ENCODE data around the gene CNDP2. TPM values are rescaled to one million over a fixed set of nuclear protein-coding genes. Genes with fewer than 3 reads are reported as not detected.
A peak's percentile ranks its signal among the peaks of the same experiment; 100 is the strongest.

The CNDP2 gene
- total RNA-seq, 1 donor from 2014 or later: 113 TPM

- peaks cover 10% of the 10 kb centered on the region for H3K4me1 Mint-ChIP-seq (ENCODE audit: unreplicated experiment)
- no peak for TF ChIP-seq CTCF (IDR thresholded peaks at IDR 0.05; ENCODE audit: unreplicated experiment)
- no peaks in the 10 kb centered on the region for H3K36me3 Mint-ChIP-seq (ENCODE audit: low read depth, unreplicated experiment)
- H3K27me3 Mint-ChIP-seq (ENCODE audit: unreplicated experiment): peaks cover 4% of the 10 kb centered on the region
- H3K9me3 Mint-ChIP-seq (ENCODE audit: unreplicated experiment): no peaks in the 10 kb centered on the region
- no peak overlapping the region for H3K4me3 Mint-ChIP-seq (ENCODE audit: unreplicated experiment)
- no peak overlapping the region for H3K27ac Mint-ChIP-seq (ENCODE audit: unreplicated experiment)
- no peak for DNase-seq (ENCODE audit: low spot score)
Observed at GRCh38 chr18:74468547-74469061, 27.6 kb upstream of the CNDP2 start.

GRCh38 chr18:74472312-74472711 lies 23.9 kb upstream of the CNDP2 start:
- Mint-ChIP-seq H3K9me3 (ENCODE audit: unreplicated experiment) (no peaks in the 10 kb centered on the region), H3K4me1 (ENCODE audit: unreplicated experiment) (peaks cover 10% of the 10 kb centered on the region), H3K4me3 (ENCODE audit: unreplicated experiment) (no peak overlapping the region), H3K36me3 (ENCODE audit: low read depth, unreplicated experiment) (no peaks in the 10 kb centered on the region), H3K27ac (ENCODE audit: unreplicated experiment) (no peak overlapping the region), H3K27me3 (ENCODE audit: unreplicated experiment) (no peaks in the 10 kb centered on the region)
- no peak for TF ChIP-seq CTCF (IDR thresholded peaks at IDR 0.05; ENCODE audit: unreplicated experiment)
- no peak for DNase-seq (ENCODE audit: low spot score)

- no peak for TF ChIP-seq CTCF (IDR thresholded peaks at IDR 0.05; ENCODE audit: unreplicated experiment)
- Mint-ChIP-seq H3K27ac (ENCODE audit: unreplicated experiment) (no peak overlapping the region), H3K36me3 (ENCODE audit: low read depth, unreplicated experiment) (no peaks in the 10 kb centered on the region), H3K9me3 (ENCODE audit: unreplicated experiment) (no peaks in the 10 kb centered on the region), H3K4me3 (ENCODE audit: unreplicated experiment) (no peak overlapping the region), H3K27me3 (ENCODE audit: unreplicated experiment) (no peaks in the 10 kb centered on the region), H3K4me1 (ENCODE audit: unreplicated experiment) (no peaks in the 10 kb centered on the region)
- DNase-seq (ENCODE audit: low spot score): no peak
Observed at GRCh38 chr18:74473976-74474640, 22.1 kb upstream of the CNDP2 start.

DNA sequence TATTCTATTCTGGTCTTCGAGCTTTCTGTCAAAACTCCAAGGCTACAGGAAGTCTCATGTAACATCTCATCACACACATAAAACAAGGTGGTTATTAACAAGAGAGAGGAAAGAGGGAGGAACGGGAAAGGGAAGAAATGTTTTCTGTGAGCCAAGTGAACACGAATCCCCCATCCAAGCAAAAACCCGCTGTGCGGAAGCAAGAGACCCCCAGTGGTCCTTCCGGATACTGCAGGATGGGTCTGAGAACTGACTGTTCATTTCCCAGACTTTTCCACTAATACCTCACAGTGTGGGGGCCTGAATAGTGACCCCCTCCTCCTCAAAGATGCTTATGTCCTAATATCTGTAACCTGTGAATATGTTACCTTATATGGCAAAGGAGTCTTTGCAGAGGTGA lies 20.0 kb upstream of the CNDP2 start:
- Mint-ChIP-seq H3K4me1 (ENCODE audit: unreplicated experiment) (no peaks in the 10 kb centered on the region), H3K27me3 (ENCODE audit: unreplicated experiment) (no peaks in the 10 kb centered on the region), H3K27ac (ENCODE audit: unreplicated experiment) (no peak overlapping the region), H3K9me3 (ENCODE audit: unreplicated experiment) (no peaks in the 10 kb centered on the region), H3K36me3 (ENCODE audit: low read depth, unreplicated experiment) (no peaks in the 10 kb centered on the region), H3K4me3 (ENCODE audit: unreplicated experiment) (no peak overlapping the region)
- TF ChIP-seq CTCF (IDR thresholded peaks at IDR 0.05; ENCODE audit: unreplicated experiment): peak; percentile 77
- DNase-seq (ENCODE audit: low spot score): peak; percentile 73

GRCh38 chr18:74477771-74478170 lies 18.4 kb upstream of the CNDP2 start:
- Mint-ChIP-seq H3K27ac (ENCODE audit: unreplicated experiment) (no peak overlapping the region), H3K4me1 (ENCODE audit: unreplicated experiment) (no peaks in the 10 kb centered on the region), H3K36me3 (ENCODE audit: low read depth, unreplicated experiment) (no peaks in the 10 kb centered on the region), H3K4me3 (ENCODE audit: unreplicated experiment) (no peak overlapping the region), H3K9me3 (ENCODE audit: unreplicated experiment) (no peaks in the 10 kb centered on the region), H3K27me3 (ENCODE audit: unreplicated experiment) (no peaks in the 10 kb centered on the region)
- no peak for DNase-seq (ENCODE audit: low spot score)
- TF ChIP-seq CTCF (IDR thresholded peaks at IDR 0.05; ENCODE audit: unreplicated experiment): no peak
